WTC11 (cell line): ENCODE data around the gene ACO2. TPM values are rescaled to one million over a fixed set of nuclear protein-coding genes. Genes with fewer than 3 reads are reported as not detected.

ENCODE experiments used
- ATAC-seq: fragments of 200-7000 bp; cut with Tn5 transposase; 2 replicates; pipeline ENCODE4 v1.10.0; 2021; ENCODE audit warnings: mild to moderate bottlenecking, moderate library complexity
- CTCF ChIA-PET: fragments of 300-600 bp; sonication (Branson Sonifier 250); formaldehyde crosslinking; loops from one replicate; lab custom pipeline; 2021; ENCODE audit warnings: antibody characterized with exemption; lab: Charles Lee
- POLR2A ChIA-PET: fragments of 350-600 bp; sonication (Branson Sonifier 250); formaldehyde crosslinking; loops from one replicate; lab custom pipeline; 2021; ENCODE audit warnings: antibody characterized with exemption; lab: Charles Lee
- DNase-seq: peaks from one replicate; pipeline ENCODE4 v3.0.0; 2021; ENCODE audit warnings: low spot score
- H3K27ac Mint-ChIP-seq: 2 replicates; pipeline ENCODE4 v1.8.0; 2021; ENCODE audit warnings: mixed read lengths
- H3K27me3 Mint-ChIP-seq: 2 replicates; pipeline ENCODE4 v1.8.0; 2021; ENCODE audit warnings: low read depth, mild to moderate bottlenecking, moderate library complexity, mixed read lengths
- H3K36me3 Mint-ChIP-seq: 2 replicates; pipeline ENCODE4 v1.8.0; 2021; ENCODE audit warnings: mixed read lengths
- H3K4me1 Mint-ChIP-seq: 2 replicates; pipeline ENCODE4 v1.8.0; 2022; ENCODE audit warnings: mixed read lengths
- H3K4me3 Mint-ChIP-seq: 2 replicates; pipeline ENCODE4 v1.8.0; 2021; ENCODE audit warnings: mild to moderate bottlenecking, moderate library complexity, mixed read lengths
- H3K9me3 Mint-ChIP-seq: 2 replicates; pipeline ENCODE4 v1.8.0; 2021; ENCODE audit warnings: mixed read lengths
- ATF1 ChIP-seq: sonication (generic); formaldehyde crosslinking; IDR thresholded peaks from 2 replicates; pipeline ENCODE4 v1.8.1; 2023; ENCODE audit warnings: mild to moderate bottlenecking, moderate library complexity, missing genetic modification reagents
- JUN ChIP-seq: sonication (generic); formaldehyde crosslinking; IDR thresholded peaks from 2 replicates; pipeline ENCODE4 v1.8.0; 2023; ENCODE audit warnings: mild to moderate bottlenecking, missing genetic modification reagents
- NFE2L1 ChIP-seq: sonication (generic); formaldehyde crosslinking; IDR thresholded peaks from 2 replicates; pipeline ENCODE4 v1.8.1; 2023; ENCODE audit warnings: missing genetic modification reagents
- NR1H2 ChIP-seq: sonication (generic); formaldehyde crosslinking; IDR thresholded peaks from 2 replicates; pipeline ENCODE4 v1.9.0; 2021; ENCODE audit warnings: mild to moderate bottlenecking, moderate library complexity, missing genetic modification reagents
- NR2C2 ChIP-seq: sonication (generic); formaldehyde crosslinking; IDR thresholded peaks from 2 replicates; pipeline ENCODE4 v1.8.0; 2022; ENCODE audit warnings: mild to moderate bottlenecking, missing genetic modification reagents
- SOX15 ChIP-seq: fragments of 250-450 bp; sonication (Bioruptor Pico); IDR thresholded peaks from 2 replicates; pipeline ENCODE4 v1.9.0; 2021; ENCODE audit warnings: mild to moderate bottlenecking
- ZNF416 ChIP-seq: fragments of 250-450 bp; sonication (Bioruptor Pico); IDR thresholded peaks from 2 replicates; pipeline ENCODE4 v1.9.0; 2021; ENCODE audit warnings: mild to moderate bottlenecking, inconsistent platforms
- total RNA-seq: library from RNA; stranded (reverse); gene quantifications from 3 replicates; pipeline ENCODE4 v1.2.3, GENCODE V29; 2021
- TF ChIP-seq, protein P1 (sequence below): fragments of 250-450 bp; sonication (Bioruptor Pico); IDR thresholded peaks from 2 replicates; pipeline ENCODE4 v1.9.0; 2021; ENCODE audit warnings: mild to moderate bottlenecking, borderline replicate concordance
- TF ChIP-seq, protein P2 (sequence below): sonication (generic); formaldehyde crosslinking; IDR thresholded peaks from 2 replicates; pipeline ENCODE4 v1.8.1; 2023; ENCODE audit warnings: mild to moderate bottlenecking, missing genetic modification reagents, moderate library complexity
- TF ChIP-seq, protein P3 (sequence below): fragments of 250-450 bp; sonication (Bioruptor Pico); IDR thresholded peaks from 2 replicates; pipeline ENCODE4 v1.9.0; 2021; ENCODE audit warnings: mild to moderate bottlenecking
- TF ChIP-seq, protein P4 (sequence below): sonication (generic); formaldehyde crosslinking; IDR thresholded peaks from 2 replicates; pipeline ENCODE4 v1.8.1; 2022; ENCODE audit warnings: low read depth, mild to moderate bottlenecking, moderate library complexity, missing genetic modification reagents, borderline replicate concordance
- TF ChIP-seq, protein P5 (sequence below): sonication (generic); formaldehyde crosslinking; conservative IDR thresholded peaks from 2 replicates; pipeline ENCODE4 v1.8.1; 2022; ENCODE audit warnings: mild to moderate bottlenecking, missing genetic modification reagents
- TF ChIP-seq, protein P6 (sequence below): sonication (generic); formaldehyde crosslinking; IDR thresholded peaks from 2 replicates; pipeline ENCODE4 v1.8.0; 2023; ENCODE audit warnings: missing genetic modification reagents, mild to moderate bottlenecking, borderline replicate concordance

ACO2 gene
- total RNA-seq, 1 experiment from 2014 or later: 104 TPM

DNA sequence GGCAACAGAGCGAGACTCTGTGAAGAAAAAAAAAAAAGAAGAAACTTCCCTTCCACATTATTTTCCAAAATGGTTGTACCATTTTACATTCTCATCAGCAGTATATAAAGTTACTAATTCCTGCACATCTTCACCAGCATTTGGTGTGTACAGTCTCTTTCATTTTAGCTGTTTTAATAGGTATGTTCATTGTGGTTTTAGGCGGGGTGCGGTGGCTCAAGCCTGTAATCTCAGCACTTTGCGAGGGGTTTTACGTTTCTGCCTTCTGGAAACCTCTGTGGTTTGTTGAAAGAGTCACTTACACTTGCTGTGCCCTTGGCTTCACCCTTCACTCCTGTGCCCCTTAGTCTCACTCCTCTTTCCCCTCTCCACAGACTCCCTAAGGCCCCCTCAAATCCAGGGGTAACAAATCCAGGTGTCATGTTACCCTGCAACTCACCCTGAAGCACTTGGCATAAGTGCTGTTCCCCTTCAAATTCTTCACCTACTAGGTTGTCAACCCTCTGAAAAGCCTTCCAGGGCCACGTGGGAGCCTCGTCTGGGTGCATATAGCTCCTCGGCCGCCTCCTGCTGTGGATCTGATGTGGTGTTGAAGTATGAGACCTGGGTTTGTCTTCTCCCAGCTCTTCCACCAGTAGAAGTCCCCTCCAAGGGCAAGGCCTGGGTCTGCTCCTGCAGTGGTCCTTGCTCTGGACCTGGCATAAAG lies 43.1 kb upstream of the ACO2 start (continued):
- TF ChIP-seq, protein P1, sequence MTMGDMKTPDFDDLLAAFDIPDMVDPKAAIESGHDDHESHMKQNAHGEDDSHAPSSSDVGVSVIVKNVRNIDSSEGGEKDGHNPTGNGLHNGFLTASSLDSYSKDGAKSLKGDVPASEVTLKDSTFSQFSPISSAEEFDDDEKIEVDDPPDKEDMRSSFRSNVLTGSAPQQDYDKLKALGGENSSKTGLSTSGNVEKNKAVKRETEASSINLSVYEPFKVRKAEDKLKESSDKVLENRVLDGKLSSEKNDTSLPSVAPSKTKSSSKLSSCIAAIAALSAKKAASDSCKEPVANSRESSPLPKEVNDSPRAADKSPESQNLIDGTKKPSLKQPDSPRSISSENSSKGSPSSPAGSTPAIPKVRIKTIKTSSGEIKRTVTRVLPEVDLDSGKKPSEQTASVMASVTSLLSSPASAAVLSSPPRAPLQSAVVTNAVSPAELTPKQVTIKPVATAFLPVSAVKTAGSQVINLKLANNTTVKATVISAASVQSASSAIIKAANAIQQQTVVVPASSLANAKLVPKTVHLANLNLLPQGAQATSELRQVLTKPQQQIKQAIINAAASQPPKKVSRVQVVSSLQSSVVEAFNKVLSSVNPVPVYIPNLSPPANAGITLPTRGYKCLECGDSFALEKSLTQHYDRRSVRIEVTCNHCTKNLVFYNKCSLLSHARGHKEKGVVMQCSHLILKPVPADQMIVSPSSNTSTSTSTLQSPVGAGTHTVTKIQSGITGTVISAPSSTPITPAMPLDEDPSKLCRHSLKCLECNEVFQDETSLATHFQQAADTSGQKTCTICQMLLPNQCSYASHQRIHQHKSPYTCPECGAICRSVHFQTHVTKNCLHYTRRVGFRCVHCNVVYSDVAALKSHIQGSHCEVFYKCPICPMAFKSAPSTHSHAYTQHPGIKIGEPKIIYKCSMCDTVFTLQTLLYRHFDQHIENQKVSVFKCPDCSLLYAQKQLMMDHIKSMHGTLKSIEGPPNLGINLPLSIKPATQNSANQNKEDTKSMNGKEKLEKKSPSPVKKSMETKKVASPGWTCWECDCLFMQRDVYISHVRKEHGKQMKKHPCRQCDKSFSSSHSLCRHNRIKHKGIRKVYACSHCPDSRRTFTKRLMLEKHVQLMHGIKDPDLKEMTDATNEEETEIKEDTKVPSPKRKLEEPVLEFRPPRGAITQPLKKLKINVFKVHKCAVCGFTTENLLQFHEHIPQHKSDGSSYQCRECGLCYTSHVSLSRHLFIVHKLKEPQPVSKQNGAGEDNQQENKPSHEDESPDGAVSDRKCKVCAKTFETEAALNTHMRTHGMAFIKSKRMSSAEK (CRISPR knock-in tag): no peak

DNA sequence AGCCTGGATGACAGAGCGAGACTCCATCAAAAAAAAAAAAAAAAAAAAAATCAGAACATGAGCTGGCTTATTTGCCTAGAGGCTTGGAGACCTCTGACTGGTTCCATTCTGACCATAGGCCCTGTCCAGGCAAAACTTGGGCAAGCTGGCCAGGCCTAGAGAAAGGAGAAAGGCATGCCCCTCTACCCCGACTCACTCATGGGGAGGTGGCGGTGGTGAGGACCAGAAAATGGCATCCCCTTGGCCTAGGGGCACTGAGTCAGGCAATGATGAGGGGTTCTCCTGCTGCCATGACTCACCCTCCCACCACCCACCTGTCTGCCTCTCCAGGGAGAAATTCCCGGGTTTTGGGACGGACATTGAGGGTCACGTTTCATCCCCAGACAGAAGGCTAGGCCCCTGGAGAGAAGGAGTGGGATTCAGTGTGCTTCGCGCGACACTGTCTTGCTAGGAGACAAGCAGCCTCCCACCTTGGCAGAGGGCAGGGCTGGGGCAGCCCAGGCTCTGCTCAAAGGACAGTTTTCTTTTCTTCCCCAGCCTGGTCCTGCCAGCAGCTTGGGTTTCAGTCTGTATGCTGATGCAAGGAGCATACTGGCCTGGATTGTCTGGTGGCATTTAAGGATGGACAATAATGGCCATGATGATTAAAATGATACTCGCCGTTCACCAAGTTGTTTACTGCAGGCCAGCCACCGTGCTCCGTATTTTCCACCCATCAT lies 39.5 kb upstream of the ACO2 start:
- no peak for ATAC-seq
- POLR2A ChIA-PET: no interaction called here

DNA sequence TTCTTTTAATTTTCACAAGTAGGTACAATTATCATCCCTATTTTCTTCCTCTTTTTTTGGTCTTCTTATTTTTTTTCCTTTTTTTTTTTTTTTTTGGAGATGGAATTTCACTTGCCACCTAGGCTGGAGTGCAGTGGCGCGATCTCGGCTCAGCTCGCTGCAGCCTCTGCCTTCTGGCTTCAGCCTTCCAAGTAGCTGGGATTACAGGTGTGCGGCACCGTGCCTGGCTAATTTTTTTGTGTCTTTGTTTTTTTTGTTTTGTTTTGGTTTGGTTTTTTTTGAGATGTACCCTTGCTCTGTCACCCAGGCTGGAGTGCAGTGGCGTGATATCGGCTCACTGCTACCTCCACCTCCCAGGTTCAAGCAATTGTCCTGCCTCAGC lies 39.0 kb upstream of the ACO2 start:
- ATAC-seq: no peak
- H3K4me3 Mint-ChIP-seq: no peak overlapping the region
- H3K9me3 Mint-ChIP-seq: no peaks in the 10 kb centered on the region
- POLR2A ChIA-PET: no interaction called here
- H3K36me3 Mint-ChIP-seq: peaks cover 2% of the 10 kb centered on the region; the same call in 1 of the 2 replicates
- 0 out of 2 replicates have a peak overlapping the region, but pooled peaks have one; percentile 36 for H3K27ac Mint-ChIP-seq
- H3K4me1 Mint-ChIP-seq: peaks cover 3% of the 10 kb centered on the region; the same call in 1 of the 2 replicates
- DNase-seq: no peak
- CTCF ChIA-PET: no interaction called here
- H3K27me3 Mint-ChIP-seq: no peaks in the 10 kb centered on the region
- TF ChIP-seq NR2C2: no peak
- TF ChIP-seq, protein P2, sequence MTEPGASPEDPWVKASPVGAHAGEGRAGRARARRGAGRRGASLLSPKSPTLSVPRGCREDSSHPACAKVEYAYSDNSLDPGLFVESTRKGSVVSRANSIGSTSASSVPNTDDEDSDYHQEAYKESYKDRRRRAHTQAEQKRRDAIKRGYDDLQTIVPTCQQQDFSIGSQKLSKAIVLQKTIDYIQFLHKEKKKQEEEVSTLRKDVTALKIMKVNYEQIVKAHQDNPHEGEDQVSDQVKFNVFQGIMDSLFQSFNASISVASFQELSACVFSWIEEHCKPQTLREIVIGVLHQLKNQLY (CRISPR knock-in tag): no peak
- TF ChIP-seq, protein P3, sequence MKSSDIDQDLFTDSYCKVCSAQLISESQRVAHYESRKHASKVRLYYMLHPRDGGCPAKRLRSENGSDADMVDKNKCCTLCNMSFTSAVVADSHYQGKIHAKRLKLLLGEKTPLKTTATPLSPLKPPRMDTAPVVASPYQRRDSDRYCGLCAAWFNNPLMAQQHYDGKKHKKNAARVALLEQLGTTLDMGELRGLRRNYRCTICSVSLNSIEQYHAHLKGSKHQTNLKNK (CRISPR knock-in tag): no peak
- TF ChIP-seq, protein P4, sequence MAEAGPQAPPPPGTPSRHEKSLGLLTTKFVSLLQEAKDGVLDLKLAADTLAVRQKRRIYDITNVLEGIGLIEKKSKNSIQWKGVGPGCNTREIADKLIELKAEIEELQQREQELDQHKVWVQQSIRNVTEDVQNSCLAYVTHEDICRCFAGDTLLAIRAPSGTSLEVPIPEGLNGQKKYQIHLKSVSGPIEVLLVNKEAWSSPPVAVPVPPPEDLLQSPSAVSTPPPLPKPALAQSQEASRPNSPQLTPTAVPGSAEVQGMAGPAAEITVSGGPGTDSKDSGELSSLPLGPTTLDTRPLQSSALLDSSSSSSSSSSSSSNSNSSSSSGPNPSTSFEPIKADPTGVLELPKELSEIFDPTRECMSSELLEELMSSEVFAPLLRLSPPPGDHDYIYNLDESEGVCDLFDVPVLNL (CRISPR knock-in tag): no peak
- no peak for TF ChIP-seq ZNF416
- TF ChIP-seq ATF1 (CRISPR knock-in tag): no peak
- TF ChIP-seq NR1H2: no peak
- TF ChIP-seq SOX15 (CRISPR knock-in tag): no peak
- TF ChIP-seq, protein P5, sequence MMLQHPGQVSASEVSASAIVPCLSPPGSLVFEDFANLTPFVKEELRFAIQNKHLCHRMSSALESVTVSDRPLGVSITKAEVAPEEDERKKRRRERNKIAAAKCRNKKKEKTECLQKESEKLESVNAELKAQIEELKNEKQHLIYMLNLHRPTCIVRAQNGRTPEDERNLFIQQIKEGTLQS (CRISPR knock-in tag): no peak

More for the DNA sequence above, 39.5 kb upstream of the ACO2 start:
- DNase-seq: no peak
- TF ChIP-seq, protein P6, sequence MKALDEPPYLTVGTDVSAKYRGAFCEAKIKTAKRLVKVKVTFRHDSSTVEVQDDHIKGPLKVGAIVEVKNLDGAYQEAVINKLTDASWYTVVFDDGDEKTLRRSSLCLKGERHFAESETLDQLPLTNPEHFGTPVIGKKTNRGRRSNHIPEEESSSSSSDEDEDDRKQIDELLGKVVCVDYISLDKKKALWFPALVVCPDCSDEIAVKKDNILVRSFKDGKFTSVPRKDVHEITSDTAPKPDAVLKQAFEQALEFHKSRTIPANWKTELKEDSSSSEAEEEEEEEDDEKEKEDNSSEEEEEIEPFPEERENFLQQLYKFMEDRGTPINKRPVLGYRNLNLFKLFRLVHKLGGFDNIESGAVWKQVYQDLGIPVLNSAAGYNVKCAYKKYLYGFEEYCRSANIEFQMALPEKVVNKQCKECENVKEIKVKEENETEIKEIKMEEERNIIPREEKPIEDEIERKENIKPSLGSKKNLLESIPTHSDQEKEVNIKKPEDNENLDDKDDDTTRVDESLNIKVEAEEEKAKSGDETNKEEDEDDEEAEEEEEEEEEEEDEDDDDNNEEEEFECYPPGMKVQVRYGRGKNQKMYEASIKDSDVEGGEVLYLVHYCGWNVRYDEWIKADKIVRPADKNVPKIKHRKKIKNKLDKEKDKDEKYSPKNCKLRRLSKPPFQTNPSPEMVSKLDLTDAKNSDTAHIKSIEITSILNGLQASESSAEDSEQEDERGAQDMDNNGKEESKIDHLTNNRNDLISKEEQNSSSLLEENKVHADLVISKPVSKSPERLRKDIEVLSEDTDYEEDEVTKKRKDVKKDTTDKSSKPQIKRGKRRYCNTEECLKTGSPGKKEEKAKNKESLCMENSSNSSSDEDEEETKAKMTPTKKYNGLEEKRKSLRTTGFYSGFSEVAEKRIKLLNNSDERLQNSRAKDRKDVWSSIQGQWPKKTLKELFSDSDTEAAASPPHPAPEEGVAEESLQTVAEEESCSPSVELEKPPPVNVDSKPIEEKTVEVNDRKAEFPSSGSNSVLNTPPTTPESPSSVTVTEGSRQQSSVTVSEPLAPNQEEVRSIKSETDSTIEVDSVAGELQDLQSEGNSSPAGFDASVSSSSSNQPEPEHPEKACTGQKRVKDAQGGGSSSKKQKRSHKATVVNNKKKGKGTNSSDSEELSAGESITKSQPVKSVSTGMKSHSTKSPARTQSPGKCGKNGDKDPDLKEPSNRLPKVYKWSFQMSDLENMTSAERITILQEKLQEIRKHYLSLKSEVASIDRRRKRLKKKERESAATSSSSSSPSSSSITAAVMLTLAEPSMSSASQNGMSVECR (CRISPR knock-in tag): no peak
- TF ChIP-seq JUN (CRISPR knock-in tag) (no peak), NR2C2 (no peak), NFE2L1 (no peak)
- peaks cover 3% of the 10 kb centered on the region; the same call in 1 of the 2 replicates for H3K4me1 Mint-ChIP-seq
- H3K27me3 Mint-ChIP-seq: no peaks in the 10 kb centered on the region
- H3K9me3 Mint-ChIP-seq: no peaks in the 10 kb centered on the region
- peaks cover 2% of the 10 kb centered on the region; the same call in 1 of the 2 replicates for H3K36me3 Mint-ChIP-seq
- no peak overlapping the region for H3K4me3 Mint-ChIP-seq
- CTCF ChIA-PET: interaction anchor here (1.2 to 3.8 kb wide), 2 partner anchors 26 to 48 kb away, joined by 9 to 13 read pairs; no protein-coding TSS in a partner anchor
- H3K27ac Mint-ChIP-seq: 0 out of 2 replicates have a peak overlapping the region, but pooled peaks have one; percentile 36
